Rectal smooth muscle tissue (tissue), 1 donor: ENCODE data around the gene GPR108.
"Not testable (repeated sequence)": the region's sequence is repeated elsewhere in the genome, so short reads cannot be mapped to it uniquely, and the experiment has no call there.

Source experiments
- H3K27ac ChIP-seq: one replicate; pipeline ENCODE4 v1.7.0; 2013; ENCODE audit warnings: low read depth, low read length, inconsistent platforms
- H3K27me3 ChIP-seq: one replicate; pipeline ENCODE4 v1.7.0; 2013; ENCODE audit warnings: low read length; ENCODE audit not compliant: control insufficient read depth, insufficient read depth
- H3K36me3 ChIP-seq: one replicate; pipeline ENCODE4 v1.7.0; 2013; ENCODE audit warnings: low read length; ENCODE audit not compliant: control insufficient read depth, insufficient read depth
- H3K4me1 ChIP-seq: one replicate; pipeline ENCODE4 v1.7.0; 2013; ENCODE audit warnings: low read length; ENCODE audit not compliant: control insufficient read depth, insufficient read depth
- H3K4me3 ChIP-seq: one replicate; pipeline ENCODE4 v1.7.0; 2013; ENCODE audit warnings: low read length
- H3K9ac ChIP-seq: one replicate; pipeline ENCODE4 v1.7.0; 2013; ENCODE audit warnings: low read length

Gene GPR108

DNA sequence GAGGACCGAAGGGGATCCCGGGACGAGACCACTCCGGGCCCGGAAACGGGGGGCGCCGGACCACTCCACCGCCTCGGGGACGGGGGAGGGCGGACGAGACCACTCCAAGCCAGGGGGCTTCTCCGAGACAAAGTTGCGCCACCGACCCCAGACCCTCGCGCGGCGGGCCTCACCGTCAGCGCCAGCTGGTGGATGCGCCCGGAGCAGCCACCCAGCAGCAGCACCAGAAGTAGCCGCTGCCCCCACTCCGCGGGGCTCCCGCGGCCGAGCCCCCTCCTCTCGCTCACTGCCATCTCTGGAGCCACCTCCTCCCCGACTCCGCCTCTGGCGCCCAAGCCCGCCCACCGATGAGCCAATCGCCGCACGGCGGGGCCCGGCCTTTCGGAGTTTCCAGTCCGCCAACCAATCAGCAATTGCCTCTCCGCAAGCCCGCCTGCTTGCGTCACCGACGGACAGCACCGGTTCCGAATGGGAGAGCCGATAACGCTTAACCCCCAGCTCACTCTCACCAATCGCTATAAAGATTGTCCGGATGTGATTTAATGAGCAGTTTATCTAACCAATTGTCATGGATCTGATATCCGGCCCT, at the start of gene GPR108:
Gene GPR108 (minus strand): TSS at position 297 of the 589 bp plus-strand sequence. CDS start 4 bp downstream, at position 293.
- Histone ChIP-seq H3K4me1 (peaks cover 32% of the 10 kb centered on the region), H3K36me3 (peaks cover 4% of the 10 kb centered on the region), H3K27ac (peak within 1 kb of the TSS; percentile 99), H3K27me3 (no peaks in the 10 kb centered on the region), H3K4me3 (peak within 1 kb of the TSS; percentile 74), H3K9ac (peak within 1 kb of the TSS; percentile 81)

DNA sequence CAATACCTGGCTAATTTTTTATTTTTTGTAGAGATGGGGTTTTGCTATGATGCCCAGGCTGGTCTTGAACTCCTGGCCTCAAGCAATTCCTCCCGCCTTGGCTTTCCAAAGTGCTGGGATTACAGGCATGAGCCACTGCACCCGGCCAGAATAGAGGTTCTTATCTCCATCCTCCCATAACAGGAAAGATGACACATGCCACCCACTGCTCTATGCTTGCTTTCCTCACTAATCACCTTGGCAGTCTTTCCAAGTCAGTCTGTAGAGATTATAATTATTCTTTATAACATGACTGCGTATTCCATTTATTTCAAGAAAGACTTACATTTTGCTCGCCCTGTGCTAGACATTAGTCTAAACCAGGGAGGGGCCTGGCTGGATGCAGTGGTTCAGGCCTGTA, 41.8 kb upstream of the GPR108 start:
- Histone ChIP-seq H3K36me3 (no peaks in the 10 kb centered on the region), H3K4me3 (no peak overlapping the region), H3K4me1 (no peaks in the 10 kb centered on the region), H3K27me3 (no peaks in the 10 kb centered on the region), H3K27ac (no peak overlapping the region), H3K9ac (no peak overlapping the region)

DNA sequence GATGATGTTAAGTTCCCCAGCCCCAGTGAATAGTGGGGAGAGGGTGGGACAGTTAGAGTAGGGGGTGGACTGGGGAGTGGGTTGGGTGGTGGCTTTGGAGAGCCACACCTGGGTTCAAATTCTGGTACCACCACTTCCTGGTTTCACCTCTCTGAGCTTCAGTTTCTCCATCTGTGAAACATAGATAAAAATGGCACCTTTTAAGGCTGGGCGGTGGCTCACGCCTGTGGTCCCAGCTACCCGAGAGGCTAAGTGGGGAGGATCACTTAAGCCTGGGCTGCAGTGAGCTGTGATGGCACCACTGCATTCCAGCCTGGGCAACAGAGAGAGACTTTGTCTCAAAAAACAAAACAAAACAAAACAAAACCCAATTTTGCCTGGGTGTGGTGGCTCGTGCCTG, 41.0 kb upstream of the GPR108 start:
- H3K27ac ChIP-seq, result no peak overlapping the region
- H3K36me3 ChIP-seq, result no peaks in the 10 kb centered on the region
- H3K9ac ChIP-seq, result no peak overlapping the region
- no peaks in the 10 kb centered on the region for H3K27me3 ChIP-seq
- H3K4me3 ChIP-seq, result no peak overlapping the region
- no peaks in the 10 kb centered on the region for H3K4me1 ChIP-seq

GRCh38 chr19:6777434-6777833, 40.1 kb upstream of the GPR108 start:
- H3K9ac ChIP-seq, result no peak overlapping the region
- no peaks in the 10 kb centered on the region for H3K36me3 ChIP-seq
- no peak overlapping the region for H3K4me3 ChIP-seq
- H3K27ac ChIP-seq, result no peak overlapping the region
- no peaks in the 10 kb centered on the region for H3K4me1 ChIP-seq
- no peaks in the 10 kb centered on the region for H3K27me3 ChIP-seq

- no peaks in the 10 kb centered on the region for H3K4me1 ChIP-seq
- no peaks in the 10 kb centered on the region for H3K27me3 ChIP-seq
- H3K36me3 ChIP-seq, result no peaks in the 10 kb centered on the region
- H3K9ac ChIP-seq, result no peak overlapping the region
- no peak overlapping the region for H3K4me3 ChIP-seq
- no peak overlapping the region for H3K27ac ChIP-seq
Measured at GRCh38 chr19:6776999-6777398, 39.6 kb upstream of the GPR108 start.

GRCh38 chr19:6776045-6776444, 38.7 kb upstream of the GPR108 start:
- not testable (repeated sequence) for H3K36me3 ChIP-seq, H3K27ac ChIP-seq, H3K4me1 ChIP-seq, H3K9ac ChIP-seq, H3K4me3 ChIP-seq, H3K27me3 ChIP-seq

GRCh38 chr19:6774821-6775707, 37.7 kb upstream of the GPR108 start:
- Histone ChIP-seq H3K4me3 (no peak overlapping the region), H3K36me3 (no peaks in the 10 kb centered on the region), H3K4me1 (no peaks in the 10 kb centered on the region), H3K27ac (no peak overlapping the region), H3K9ac (no peak overlapping the region), H3K27me3 (no peaks in the 10 kb centered on the region)

- Histone ChIP-seq H3K27ac (no peak overlapping the region), H3K4me3 (peak overlapping the region; percentile 81), H3K4me1 (no peaks in the 10 kb centered on the region)
Measured at GRCh38 chr19:6773323-6773931, 36.0 kb upstream of the GPR108 start.

GRCh38 chr19:6772866-6773322, 35.5 kb upstream of the GPR108 start:
- no peaks in the 10 kb centered on the region for H3K4me1 ChIP-seq
- peak overlapping the region; percentile 81 for H3K4me3 ChIP-seq
- H3K36me3 ChIP-seq, result no peaks in the 10 kb centered on the region
- peak overlapping the region; percentile 10 for H3K9ac ChIP-seq
- no peak overlapping the region for H3K27ac ChIP-seq
- no peaks in the 10 kb centered on the region for H3K27me3 ChIP-seq

More at GRCh38 chr19:6773323-6773931, 36.0 kb upstream of the GPR108 start:
- Histone ChIP-seq H3K27me3 (no peaks in the 10 kb centered on the region), H3K36me3 (no peaks in the 10 kb centered on the region), H3K9ac (no peak overlapping the region)

GRCh38 chr19:6772028-6772865, 34.9 kb upstream of the GPR108 start, which contains the start of gene VAV1:
Gene VAV1, plus strand, starts transcription at chr19:6772708. Its CDS starts 100 bp downstream, at chr19:6772808.
- Histone ChIP-seq H3K4me1 (peaks cover 1% of the 10 kb centered on the region), H3K36me3 (no peaks in the 10 kb centered on the region), H3K27ac (no peak within 1 kb of the TSS), H3K9ac (peak within 1 kb of the TSS; percentile 10), H3K27me3 (peaks cover 3% of the 10 kb centered on the region), H3K4me3 (peak within 1 kb of the TSS; percentile 81)

GRCh38 chr19:6771648-6772027, 34.3 kb upstream of the GPR108 start:
- not testable (repeated sequence) for H3K4me1 ChIP-seq, H3K36me3 ChIP-seq, H3K27ac ChIP-seq, H3K27me3 ChIP-seq, H3K9ac ChIP-seq, H3K4me3 ChIP-seq
